ENCODE data around the gene ITPR2.

ITPR2 gene

DNA sequence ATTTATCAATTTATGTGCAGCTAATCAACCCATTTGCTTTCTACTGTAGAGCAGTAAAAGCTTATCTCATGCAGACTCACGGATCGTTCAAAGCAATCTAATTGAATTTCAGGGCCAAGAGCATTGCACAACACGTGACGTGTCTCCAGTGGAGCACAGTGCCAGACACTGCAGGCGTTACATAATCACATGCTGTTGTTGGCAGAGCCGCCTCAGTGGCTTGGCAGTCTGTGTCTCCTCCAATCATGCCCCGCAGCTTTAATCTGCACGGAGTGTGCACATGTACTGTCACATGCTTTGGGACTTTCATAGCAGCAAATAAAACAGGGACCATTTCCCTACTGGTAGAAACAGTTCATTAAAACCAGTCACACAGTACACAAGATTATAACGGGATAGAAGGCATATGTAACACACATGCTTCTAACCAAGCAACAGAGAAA, 309.3 kb downstream of the ITPR2 start:
- peak overlapping the region; percentile 36 for H3K4me3 ChIP-seq (ENCODE audit: low read depth, low read length)

DNA sequence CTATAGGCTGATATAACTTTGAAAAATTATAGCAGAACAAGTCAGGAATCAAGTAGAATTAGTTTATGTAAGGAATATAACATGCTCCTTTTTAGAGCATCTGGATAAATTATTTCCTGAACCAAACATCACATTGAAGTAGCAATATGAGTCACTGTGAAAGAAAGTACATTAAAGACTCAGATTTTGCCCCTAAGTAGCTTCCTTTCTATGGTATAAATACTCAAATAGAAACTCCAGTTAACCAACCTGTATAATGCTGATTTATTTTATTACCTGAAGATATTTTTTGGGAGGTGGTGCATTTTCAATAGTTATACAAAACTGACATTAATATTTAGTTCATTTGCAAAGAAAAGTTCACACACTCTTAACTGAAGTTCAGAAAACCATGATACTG, 312.1 kb downstream of the ITPR2 start:
- Histone ChIP-seq H4K91ac (ENCODE audit: low read depth, low read length) (no peak overlapping the region), H3K27ac (ENCODE audit: low read depth, low read length) (no peak overlapping the region), H3K79me1 (ENCODE audit: low read length) (no peaks in the 10 kb centered on the region), H3K27me3 (ENCODE audit: insufficient read depth, low read length) (no peaks in the 10 kb centered on the region), H2BK120ac (ENCODE audit: insufficient read depth, low read length, poor library complexity) (no peak overlapping the region), H3K23ac (ENCODE audit: low read length) (no peak overlapping the region), H3K79me2 (ENCODE audit: control insufficient read depth, insufficient read depth, low read length, poor library complexity) (no peaks in the 10 kb centered on the region), H2BK5ac (ENCODE audit: low read depth, low read length, poor library complexity) (no peak overlapping the region), H3K9ac (ENCODE audit: low read length) (no peak overlapping the region), H4K12ac (ENCODE audit: low read depth, low read length) (no peak overlapping the region), H3K18ac (ENCODE audit: low read length) (no peak overlapping the region), H3K4me1 (ENCODE audit: control insufficient read depth in 1 of 2, insufficient read depth in 2 of 2, low read length in 2 of 2) (no peaks in the 10 kb centered on the region), H3K14ac (ENCODE audit: low read length) (no peak overlapping the region), H3K36me3 (ENCODE audit: control insufficient read depth in 1 of 2, insufficient read depth in 2 of 2, low read length in 2 of 2) (no peaks in the 10 kb centered on the region), H3K4me2 (ENCODE audit: low read length) (no peak overlapping the region), H2AK5ac (ENCODE audit: low read length) (no peak overlapping the region), H3K4ac (ENCODE audit: low read depth, low read length) (no peak overlapping the region), H3K9me3 (ENCODE audit: insufficient read depth, low read depth, low read length) (no peaks in the 10 kb centered on the region), H2AFZ (ENCODE audit: insufficient read depth, low read length, poor library complexity) (no peak overlapping the region), H3K4me3 (ENCODE audit: low read depth, low read length) (no peak overlapping the region), H4K8ac (ENCODE audit: low read depth, low read length) (no peak overlapping the region), H2BK12ac (ENCODE audit: low read length) (no peak overlapping the region)
- no peak for DNase-seq

More for the DNA sequence above, 309.3 kb downstream of the ITPR2 start:
- no peak overlapping the region for H3K14ac ChIP-seq (ENCODE audit: low read length)
- H4K12ac ChIP-seq (ENCODE audit: low read depth, low read length), result no peak overlapping the region
- no peak overlapping the region for H3K4me2 ChIP-seq (ENCODE audit: low read length)
- no peaks in the 10 kb centered on the region for H3K27me3 ChIP-seq (ENCODE audit: insufficient read depth, low read length)
- H2AFZ ChIP-seq (ENCODE audit: insufficient read depth, low read length, poor library complexity), result no peak overlapping the region
- no peaks in the 10 kb centered on the region for H3K79me2 ChIP-seq (ENCODE audit: control insufficient read depth, insufficient read depth, low read length, poor library complexity)
- no peak overlapping the region for H3K18ac ChIP-seq (ENCODE audit: low read length)
- no peak overlapping the region for H2BK5ac ChIP-seq (ENCODE audit: low read depth, low read length, poor library complexity)
- H3K23ac ChIP-seq (ENCODE audit: low read length), result peak overlapping the region; percentile 74
- H4K8ac ChIP-seq (ENCODE audit: low read depth, low read length), result no peak overlapping the region
- no peak overlapping the region for H3K4ac ChIP-seq (ENCODE audit: low read depth, low read length)
- no peak overlapping the region for H2AK5ac ChIP-seq (ENCODE audit: low read length)
- peak; percentile 57 to 80 for DNase-seq
- H3K9ac ChIP-seq (ENCODE audit: low read length), result no peak overlapping the region
- WGBS (ENCODE audit: extremely low coverage, insufficient coverage, insufficient read length), result no CpG with 5 or more reads among the region's 9 CpGs
- H3K4me1 ChIP-seq (ENCODE audit: control insufficient read depth in 1 of 2, insufficient read depth in 2 of 2, low read length in 2 of 2), result no peaks in the 10 kb centered on the region
- H3K36me3 ChIP-seq (ENCODE audit: control insufficient read depth in 1 of 2, insufficient read depth in 2 of 2, low read length in 2 of 2), result no peaks in the 10 kb centered on the region
- no peaks in the 10 kb centered on the region for H3K9me3 ChIP-seq (ENCODE audit: insufficient read depth, low read depth, low read length)
- no peak overlapping the region for H3K27ac ChIP-seq (ENCODE audit: low read depth, low read length)
- H2BK120ac ChIP-seq (ENCODE audit: insufficient read depth, low read length, poor library complexity), result no peak overlapping the region
- H2BK12ac ChIP-seq (ENCODE audit: low read length), result no peak overlapping the region
- H4K91ac ChIP-seq (ENCODE audit: low read depth, low read length), result no peak overlapping the region
- no peaks in the 10 kb centered on the region for H3K79me1 ChIP-seq (ENCODE audit: low read length)

DNA sequence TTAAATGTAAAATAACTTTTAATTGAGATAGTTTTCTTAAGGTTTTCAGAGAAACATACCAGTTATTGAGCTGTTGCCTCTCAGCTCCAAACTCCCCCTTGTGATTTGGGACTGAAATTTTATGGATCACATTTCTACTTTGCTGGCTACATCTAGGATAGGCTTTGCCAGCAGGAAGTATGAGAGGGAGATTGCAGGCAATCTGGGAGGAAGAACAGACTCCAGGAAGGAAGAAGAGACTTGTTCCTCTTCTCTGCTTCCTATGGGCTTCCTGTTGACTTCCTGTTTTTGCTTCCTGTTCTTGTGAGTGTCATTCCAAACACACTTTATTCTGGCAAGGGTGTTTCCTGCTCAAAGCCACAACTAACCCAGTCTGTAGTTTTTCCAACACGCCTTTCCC, 312.9 kb downstream of the ITPR2 start:
- no peak overlapping the region for H2AK5ac ChIP-seq (ENCODE audit: low read length)
- H3K4me1 ChIP-seq (ENCODE audit: control insufficient read depth in 1 of 2, insufficient read depth in 2 of 2, low read length in 2 of 2), result no peaks in the 10 kb centered on the region
- no peak for DNase-seq
- H2BK5ac ChIP-seq (ENCODE audit: low read depth, low read length, poor library complexity), result no peak overlapping the region
- no peaks in the 10 kb centered on the region for H3K27me3 ChIP-seq (ENCODE audit: insufficient read depth, low read length)
- no peaks in the 10 kb centered on the region for H3K79me2 ChIP-seq (ENCODE audit: control insufficient read depth, insufficient read depth, low read length, poor library complexity)
- H3K36me3 ChIP-seq (ENCODE audit: control insufficient read depth in 1 of 2, insufficient read depth in 2 of 2, low read length in 2 of 2), result no peaks in the 10 kb centered on the region
- H4K8ac ChIP-seq (ENCODE audit: low read depth, low read length), result no peak overlapping the region
- no peak overlapping the region for H3K18ac ChIP-seq (ENCODE audit: low read length)
- no CpG with 5 or more reads among the region's 1 CpG for WGBS (ENCODE audit: extremely low coverage, insufficient coverage, insufficient read length)
- no peak overlapping the region for H3K4ac ChIP-seq (ENCODE audit: low read depth, low read length)
- H3K9ac ChIP-seq (ENCODE audit: low read length), result no peak overlapping the region
- no peak overlapping the region for H3K27ac ChIP-seq (ENCODE audit: low read depth, low read length)
- H3K9me3 ChIP-seq (ENCODE audit: insufficient read depth, low read depth, low read length), result no peaks in the 10 kb centered on the region
- H4K12ac ChIP-seq (ENCODE audit: low read depth, low read length), result no peak overlapping the region
- no peak overlapping the region for H2AFZ ChIP-seq (ENCODE audit: insufficient read depth, low read length, poor library complexity)
- no peak overlapping the region for H3K14ac ChIP-seq (ENCODE audit: low read length)
- no peak overlapping the region for H3K4me2 ChIP-seq (ENCODE audit: low read length)
- no peak overlapping the region for H2BK12ac ChIP-seq (ENCODE audit: low read length)
- no peak overlapping the region for H3K4me3 ChIP-seq (ENCODE audit: low read depth, low read length)
- no peak overlapping the region for H3K23ac ChIP-seq (ENCODE audit: low read length)
- H2BK120ac ChIP-seq (ENCODE audit: insufficient read depth, low read length, poor library complexity), result no peak overlapping the region
- no peak overlapping the region for H4K91ac ChIP-seq (ENCODE audit: low read depth, low read length)
- no peaks in the 10 kb centered on the region for H3K79me1 ChIP-seq (ENCODE audit: low read length)

DNA sequence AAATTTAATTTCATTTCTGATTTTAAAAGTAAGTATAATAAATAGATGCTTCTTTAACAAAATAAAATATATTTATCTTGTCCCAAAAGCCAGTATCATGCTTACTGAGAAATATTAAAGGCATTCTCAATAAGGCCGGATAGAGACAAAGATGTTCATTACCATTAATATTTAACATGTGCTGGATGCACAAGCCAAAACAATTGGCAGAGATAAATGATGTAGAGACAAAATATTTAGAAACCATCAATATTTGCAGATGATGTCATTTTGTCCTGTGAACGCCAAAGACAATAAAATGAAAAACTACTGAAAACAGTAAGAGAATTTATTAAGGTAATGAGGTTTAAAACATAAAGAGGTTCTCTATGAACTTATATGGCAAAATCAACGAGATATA, 313.5 kb downstream of the ITPR2 start:
- WGBS (ENCODE audit: extremely low coverage, insufficient coverage, insufficient read length), result 100% methylated on average over 1 of the region's 3 CpGs

More for the DNA sequence above, 313.5 kb downstream of the ITPR2 start:
- no peaks in the 10 kb centered on the region for H3K9me3 ChIP-seq (ENCODE audit: insufficient read depth, low read depth, low read length)
- no peak overlapping the region for H3K27ac ChIP-seq (ENCODE audit: low read depth, low read length)
- H2BK120ac ChIP-seq (ENCODE audit: insufficient read depth, low read length, poor library complexity), result no peak overlapping the region
- no peaks in the 10 kb centered on the region for H3K79me2 ChIP-seq (ENCODE audit: control insufficient read depth, insufficient read depth, low read length, poor library complexity)
- H2BK12ac ChIP-seq (ENCODE audit: low read length), result no peak overlapping the region
- H3K4me3 ChIP-seq (ENCODE audit: low read depth, low read length), result no peak overlapping the region
- no peaks in the 10 kb centered on the region for H3K36me3 ChIP-seq (ENCODE audit: control insufficient read depth in 1 of 2, insufficient read depth in 2 of 2, low read length in 2 of 2)
- H3K27me3 ChIP-seq (ENCODE audit: insufficient read depth, low read length), result no peaks in the 10 kb centered on the region
- no peaks in the 10 kb centered on the region for H3K79me1 ChIP-seq (ENCODE audit: low read length)
- no peak overlapping the region for H3K18ac ChIP-seq (ENCODE audit: low read length)
- H2AFZ ChIP-seq (ENCODE audit: insufficient read depth, low read length, poor library complexity), result no peak overlapping the region
- no peak overlapping the region for H2BK5ac ChIP-seq (ENCODE audit: low read depth, low read length, poor library complexity)
- no peak overlapping the region for H2AK5ac ChIP-seq (ENCODE audit: low read length)
- H3K14ac ChIP-seq (ENCODE audit: low read length), result no peak overlapping the region
- no peak overlapping the region for H4K8ac ChIP-seq (ENCODE audit: low read depth, low read length)
- no peaks in the 10 kb centered on the region for H3K4me1 ChIP-seq (ENCODE audit: control insufficient read depth in 1 of 2, insufficient read depth in 2 of 2, low read length in 2 of 2)
- H3K4ac ChIP-seq (ENCODE audit: low read depth, low read length), result no peak overlapping the region
- H3K4me2 ChIP-seq (ENCODE audit: low read length), result no peak overlapping the region
- no peak for DNase-seq
- no peak overlapping the region for H4K12ac ChIP-seq (ENCODE audit: low read depth, low read length)
- no peak overlapping the region for H3K23ac ChIP-seq (ENCODE audit: low read length)
- no peak overlapping the region for H3K9ac ChIP-seq (ENCODE audit: low read length)
- H4K91ac ChIP-seq (ENCODE audit: low read depth, low read length), result no peak overlapping the region

Measured in trophoblast cell (in vitro differentiated cells and primary cell).